ENCODE measurements around the gene NDUFAF4.

Gene NDUFAF4

DNA sequence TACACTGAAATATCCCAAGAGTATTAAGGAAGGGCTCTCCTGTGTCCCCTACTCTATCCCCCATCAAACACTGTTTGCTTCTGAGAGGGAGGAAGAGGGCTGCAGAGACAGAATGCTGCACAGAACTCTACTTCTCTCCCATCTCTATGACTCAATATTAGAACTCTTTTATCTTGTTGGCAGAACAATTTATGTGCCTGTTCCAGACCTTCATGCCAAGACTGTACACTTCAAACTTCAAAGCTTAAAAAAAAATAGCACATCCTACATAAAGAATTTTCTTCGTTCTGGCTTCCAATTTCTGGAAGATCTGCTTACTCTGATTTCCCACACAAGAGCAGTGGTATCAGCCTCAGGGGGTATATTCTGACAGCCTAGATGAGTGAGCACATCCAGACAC, 40.8 kb downstream of the NDUFAF4 start:
- TF ChIP-seq, protein P1, sequence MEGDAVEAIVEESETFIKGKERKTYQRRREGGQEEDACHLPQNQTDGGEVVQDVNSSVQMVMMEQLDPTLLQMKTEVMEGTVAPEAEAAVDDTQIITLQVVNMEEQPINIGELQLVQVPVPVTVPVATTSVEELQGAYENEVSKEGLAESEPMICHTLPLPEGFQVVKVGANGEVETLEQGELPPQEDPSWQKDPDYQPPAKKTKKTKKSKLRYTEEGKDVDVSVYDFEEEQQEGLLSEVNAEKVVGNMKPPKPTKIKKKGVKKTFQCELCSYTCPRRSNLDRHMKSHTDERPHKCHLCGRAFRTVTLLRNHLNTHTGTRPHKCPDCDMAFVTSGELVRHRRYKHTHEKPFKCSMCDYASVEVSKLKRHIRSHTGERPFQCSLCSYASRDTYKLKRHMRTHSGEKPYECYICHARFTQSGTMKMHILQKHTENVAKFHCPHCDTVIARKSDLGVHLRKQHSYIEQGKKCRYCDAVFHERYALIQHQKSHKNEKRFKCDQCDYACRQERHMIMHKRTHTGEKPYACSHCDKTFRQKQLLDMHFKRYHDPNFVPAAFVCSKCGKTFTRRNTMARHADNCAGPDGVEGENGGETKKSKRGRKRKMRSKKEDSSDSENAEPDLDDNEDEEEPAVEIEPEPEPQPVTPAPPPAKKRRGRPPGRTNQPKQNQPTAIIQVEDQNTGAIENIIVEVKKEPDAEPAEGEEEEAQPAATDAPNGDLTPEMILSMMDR (IDR thresholded peaks at IDR 0.05; ENCODE audit: insufficient read depth, low read length): no peak
- TF ChIP-seq POLR2AphosphoS5 (IDR thresholded peaks at IDR 0.05; ENCODE audit: low read depth) (no peak), GABPA (IDR thresholded peaks at IDR 0.05; ENCODE audit: low read depth) (no peak), SPI1 (IDR thresholded peaks at IDR 0.05; ENCODE audit: borderline replicate concordance, low read depth) (no peak)
- TF ChIP-seq, protein P2, sequence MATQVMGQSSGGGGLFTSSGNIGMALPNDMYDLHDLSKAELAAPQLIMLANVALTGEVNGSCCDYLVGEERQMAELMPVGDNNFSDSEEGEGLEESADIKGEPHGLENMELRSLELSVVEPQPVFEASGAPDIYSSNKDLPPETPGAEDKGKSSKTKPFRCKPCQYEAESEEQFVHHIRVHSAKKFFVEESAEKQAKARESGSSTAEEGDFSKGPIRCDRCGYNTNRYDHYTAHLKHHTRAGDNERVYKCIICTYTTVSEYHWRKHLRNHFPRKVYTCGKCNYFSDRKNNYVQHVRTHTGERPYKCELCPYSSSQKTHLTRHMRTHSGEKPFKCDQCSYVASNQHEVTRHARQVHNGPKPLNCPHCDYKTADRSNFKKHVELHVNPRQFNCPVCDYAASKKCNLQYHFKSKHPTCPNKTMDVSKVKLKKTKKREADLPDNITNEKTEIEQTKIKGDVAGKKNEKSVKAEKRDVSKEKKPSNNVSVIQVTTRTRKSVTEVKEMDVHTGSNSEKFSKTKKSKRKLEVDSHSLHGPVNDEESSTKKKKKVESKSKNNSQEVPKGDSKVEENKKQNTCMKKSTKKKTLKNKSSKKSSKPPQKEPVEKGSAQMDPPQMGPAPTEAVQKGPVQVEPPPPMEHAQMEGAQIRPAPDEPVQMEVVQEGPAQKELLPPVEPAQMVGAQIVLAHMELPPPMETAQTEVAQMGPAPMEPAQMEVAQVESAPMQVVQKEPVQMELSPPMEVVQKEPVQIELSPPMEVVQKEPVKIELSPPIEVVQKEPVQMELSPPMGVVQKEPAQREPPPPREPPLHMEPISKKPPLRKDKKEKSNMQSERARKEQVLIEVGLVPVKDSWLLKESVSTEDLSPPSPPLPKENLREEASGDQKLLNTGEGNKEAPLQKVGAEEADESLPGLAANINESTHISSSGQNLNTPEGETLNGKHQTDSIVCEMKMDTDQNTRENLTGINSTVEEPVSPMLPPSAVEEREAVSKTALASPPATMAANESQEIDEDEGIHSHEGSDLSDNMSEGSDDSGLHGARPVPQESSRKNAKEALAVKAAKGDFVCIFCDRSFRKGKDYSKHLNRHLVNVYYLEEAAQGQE (IDR thresholded peaks at IDR 0.05; ENCODE audit: insufficient replicate concordance, low read depth): no peak
- Histone ChIP-seq H3K27ac (replicated peaks) (no peak overlapping the region), H3K27me3 (ENCODE audit: insufficient read depth, poor library complexity, severe bottlenecking) (no peaks in the 10 kb centered on the region), H3K4me3 (replicated peaks; ENCODE audit: insufficient read depth, low read length) (no peak overlapping the region)
- no peak for DNase-seq (ENCODE audit: low read depth in 1 of 2, low spot score in 1 of 2)

GRCh38 chr6:96853083-96853482, 44.6 kb downstream of the NDUFAF4 start:
- no peak for DNase-seq (ENCODE audit: low read depth in 1 of 2, low spot score in 1 of 2)
- TF ChIP-seq, protein P1 (IDR thresholded peaks at IDR 0.05; ENCODE audit: insufficient read depth, low read length): no peak
- TF ChIP-seq POLR2AphosphoS5 (IDR thresholded peaks at IDR 0.05; ENCODE audit: low read depth) (no peak), GABPA (IDR thresholded peaks at IDR 0.05; ENCODE audit: low read depth) (no peak), SPI1 (IDR thresholded peaks at IDR 0.05; ENCODE audit: borderline replicate concordance, low read depth) (no peak)
- TF ChIP-seq, protein P2 (IDR thresholded peaks at IDR 0.05; ENCODE audit: insufficient replicate concordance, low read depth): no peak
- H3K27me3 ChIP-seq (ENCODE audit: insufficient read depth, poor library complexity, severe bottlenecking): no peaks in the 10 kb centered on the region
- H3K4me3 ChIP-seq (replicated peaks; ENCODE audit: insufficient read depth, low read length): no peak overlapping the region
- no peak overlapping the region for H3K27ac ChIP-seq (replicated peaks)

DNA sequence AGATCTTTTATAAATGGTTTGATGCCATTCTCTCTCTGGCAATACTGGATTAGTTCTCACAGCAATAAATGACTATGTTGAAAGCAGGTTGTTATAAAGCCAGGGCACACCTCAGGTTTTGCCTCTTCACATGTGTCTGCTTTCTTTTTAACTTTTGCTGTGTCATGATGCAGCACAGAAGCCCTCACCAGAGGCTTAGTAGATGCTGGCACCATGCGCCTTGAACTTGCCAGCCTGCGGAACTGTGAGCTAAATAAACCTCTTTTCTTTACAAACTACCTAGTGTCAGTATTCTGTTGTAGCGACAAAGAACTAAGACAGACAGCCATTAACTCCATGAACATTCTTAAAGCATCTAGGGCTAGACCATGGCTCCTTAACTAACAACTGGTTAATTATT, 45.1 kb downstream of the NDUFAF4 start:
- H3K27me3 ChIP-seq (ENCODE audit: insufficient read depth, poor library complexity, severe bottlenecking): no peaks in the 10 kb centered on the region
- TF ChIP-seq POLR2AphosphoS5 (IDR thresholded peaks at IDR 0.05; ENCODE audit: low read depth) (no peak), GABPA (IDR thresholded peaks at IDR 0.05; ENCODE audit: low read depth) (no peak), SPI1 (IDR thresholded peaks at IDR 0.05; ENCODE audit: borderline replicate concordance, low read depth) (no peak)
- TF ChIP-seq, protein P1 (IDR thresholded peaks at IDR 0.05; ENCODE audit: insufficient read depth, low read length): no peak
- TF ChIP-seq, protein P2 (IDR thresholded peaks at IDR 0.05; ENCODE audit: insufficient replicate concordance, low read depth): no peak
- no peak for DNase-seq (ENCODE audit: low read depth in 1 of 2, low spot score in 1 of 2)
- no peak overlapping the region for H3K4me3 ChIP-seq (replicated peaks; ENCODE audit: insufficient read depth, low read length)
- H3K27ac ChIP-seq (replicated peaks): no peak overlapping the region

Data from HL-60 (cell line).